ENCODE data around the gene PFKFB3. TPM values are rescaled to one million over a fixed set of nuclear protein-coding genes. Genes with fewer than 3 reads are reported as not detected.
"Not testable (repeated sequence)": the region's sequence is repeated elsewhere in the genome, so short reads cannot be mapped to it uniquely, and the experiment has no call there.

PFKFB3 gene
- 22.4 and 26.5 TPM in 2 replicates for polyA plus RNA-seq (2014; cell fraction: cytosol; rRNA removed)
- polyA plus RNA-seq (2014; cell fraction: nucleus; rRNA removed) = 24.0 and 24.5 TPM in 2 replicates

- DNase-seq (ENCODE audit: low spot score) = peak; percentile 96
Observed at GRCh38 chr10:6202684-6203330, at the start of gene PFKFB3. Gene PFKFB3 (plus strand): TSS chr10:6202932. CDS start chr10:6203261, 329 bp downstream.

GRCh38 chr10:6153845-6154244, 48.9 kb upstream of the PFKFB3 start:
- no peak for DNase-seq (ENCODE audit: low spot score)

GRCh38 chr10:6154566-6154965, 48.2 kb upstream of the PFKFB3 start:
- no peak for DNase-seq (ENCODE audit: low spot score)

- DNase-seq (ENCODE audit: low spot score) = no peak
Observed at GRCh38 chr10:6158276-6158675, 44.5 kb upstream of the PFKFB3 start.

GRCh38 chr10:6161921-6162320, 40.8 kb upstream of the PFKFB3 start:
- no peak for DNase-seq (ENCODE audit: low spot score)

- DNase-seq (ENCODE audit: low spot score) = no peak
Observed at GRCh38 chr10:6162589-6163356, 40.0 kb upstream of the PFKFB3 start.

- peak; percentile 80 for DNase-seq (ENCODE audit: low spot score)
Observed at GRCh38 chr10:6163364-6164270, 39.1 kb upstream of the PFKFB3 start.

- DNase-seq (ENCODE audit: low spot score) = no peak
Observed at GRCh38 chr10:6164271-6165095, 38.2 kb upstream of the PFKFB3 start.

- DNase-seq (ENCODE audit: low spot score) = no peak
Observed at GRCh38 chr10:6165221-6165725, 37.5 kb upstream of the PFKFB3 start.

GRCh38 chr10:6165933-6166332, 36.8 kb upstream of the PFKFB3 start:
- not testable (repeated sequence) for DNase-seq (ENCODE audit: low spot score)

- DNase-seq (ENCODE audit: low spot score) = no peak
Observed at GRCh38 chr10:6167456-6167855, 35.3 kb upstream of the PFKFB3 start.

- no peak for DNase-seq (ENCODE audit: low spot score)
Observed at GRCh38 chr10:6168084-6168483, 34.6 kb upstream of the PFKFB3 start.

- DNase-seq (ENCODE audit: low spot score) = no peak
Observed at GRCh38 chr10:6170638-6171037, 32.1 kb upstream of the PFKFB3 start.

GRCh38 chr10:6171881-6172695, 30.6 kb upstream of the PFKFB3 start:
- no peak for DNase-seq (ENCODE audit: low spot score)

GRCh38 chr10:6173203-6173602, 29.5 kb upstream of the PFKFB3 start:
- no peak for DNase-seq (ENCODE audit: low spot score)

- DNase-seq (ENCODE audit: low spot score) = no peak
Observed at GRCh38 chr10:6174201-6174874, 28.4 kb upstream of the PFKFB3 start.

- DNase-seq (ENCODE audit: low spot score) = no peak
Observed at GRCh38 chr10:6175329-6176055, 27.2 kb upstream of the PFKFB3 start.

GRCh38 chr10:6176691-6177231, 26.0 kb upstream of the PFKFB3 start:
- no peak for DNase-seq (ENCODE audit: low spot score)

Measured in SK-N-DZ (cell line).